Activated CD4-positive, alpha-beta T cell treated with anti-CD3 and anti-CD28 coated beads for 48 hours (primary cell): Measurements from ENCODE around the gene PTPRQ.
"Not testable (repeated sequence)": the region's sequence is repeated elsewhere in the genome, so short reads cannot be mapped to it uniquely, and the experiment has no call there.

Experiments used
- DNase-seq: peaks from one replicate; pipeline ENCODE4 v3.0.0-alpha.2; 2020

Gene PTPRQ

GRCh38 chr12:80472236-80472635 is 28.2 kb downstream of the PTPRQ start:
- DNase-seq = no peak

GRCh38 chr12:80472911-80473500 is 29.0 kb downstream of the PTPRQ start:
- no peak for DNase-seq

- not testable (repeated sequence) for DNase-seq
Measured at GRCh38 chr12:80477521-80478145, 33.6 kb downstream of the PTPRQ start.

GRCh38 chr12:80484746-80485145 is 40.7 kb downstream of the PTPRQ start:
- DNase-seq = no peak

GRCh38 chr12:80485222-80485987 is 41.4 kb downstream of the PTPRQ start:
- DNase-seq = no peak

- DNase-seq = no peak
Measured at GRCh38 chr12:80490329-80490728, 46.3 kb downstream of the PTPRQ start.

- no peak for DNase-seq
Measured at GRCh38 chr12:80491166-80491565, 47.1 kb downstream of the PTPRQ start.

- DNase-seq = no peak
Measured at GRCh38 chr12:80493466-80493865, 49.4 kb downstream of the PTPRQ start.

- no peak for DNase-seq
Measured at GRCh38 chr12:80494836-80495235, 50.8 kb downstream of the PTPRQ start.

- no peak for DNase-seq
Measured at GRCh38 chr12:80498059-80498728, 54.2 kb downstream of the PTPRQ start.

GRCh38 chr12:80504389-80505163 is 60.5 kb downstream of the PTPRQ start:
- no peak for DNase-seq

- DNase-seq = no peak
Measured at GRCh38 chr12:80509781-80510556, 65.9 kb downstream of the PTPRQ start.

- no peak for DNase-seq
Measured at GRCh38 chr12:80512781-80513180, 68.7 kb downstream of the PTPRQ start.

- no peak for DNase-seq
Measured at GRCh38 chr12:80513211-80513610, 69.2 kb downstream of the PTPRQ start.

GRCh38 chr12:80517655-80518054 is 73.6 kb downstream of the PTPRQ start:
- DNase-seq = no peak

- DNase-seq = no peak
Measured at GRCh38 chr12:80531646-80532045, 87.6 kb downstream of the PTPRQ start.

- no peak for DNase-seq
Measured at GRCh38 chr12:80539029-80539428, 95.0 kb downstream of the PTPRQ start.

GRCh38 chr12:80549298-80549697 is 105.3 kb downstream of the PTPRQ start:
- DNase-seq = no peak

- no peak for DNase-seq
Measured at GRCh38 chr12:80551897-80552296, 107.9 kb downstream of the PTPRQ start.

- no peak for DNase-seq
Measured at GRCh38 chr12:80553316-80553715, 109.3 kb downstream of the PTPRQ start.

- DNase-seq = no peak
Measured at GRCh38 chr12:80556566-80556965, 112.5 kb downstream of the PTPRQ start.

GRCh38 chr12:80559766-80560165 is 115.7 kb downstream of the PTPRQ start:
- DNase-seq = no peak
